Measurements from ENCODE around the gene TCF12.
"Not testable (repeated sequence)": the region's sequence is repeated elsewhere in the genome, so short reads cannot be mapped to it uniquely, and the experiment has no call there.

TCF12 gene

DNA sequence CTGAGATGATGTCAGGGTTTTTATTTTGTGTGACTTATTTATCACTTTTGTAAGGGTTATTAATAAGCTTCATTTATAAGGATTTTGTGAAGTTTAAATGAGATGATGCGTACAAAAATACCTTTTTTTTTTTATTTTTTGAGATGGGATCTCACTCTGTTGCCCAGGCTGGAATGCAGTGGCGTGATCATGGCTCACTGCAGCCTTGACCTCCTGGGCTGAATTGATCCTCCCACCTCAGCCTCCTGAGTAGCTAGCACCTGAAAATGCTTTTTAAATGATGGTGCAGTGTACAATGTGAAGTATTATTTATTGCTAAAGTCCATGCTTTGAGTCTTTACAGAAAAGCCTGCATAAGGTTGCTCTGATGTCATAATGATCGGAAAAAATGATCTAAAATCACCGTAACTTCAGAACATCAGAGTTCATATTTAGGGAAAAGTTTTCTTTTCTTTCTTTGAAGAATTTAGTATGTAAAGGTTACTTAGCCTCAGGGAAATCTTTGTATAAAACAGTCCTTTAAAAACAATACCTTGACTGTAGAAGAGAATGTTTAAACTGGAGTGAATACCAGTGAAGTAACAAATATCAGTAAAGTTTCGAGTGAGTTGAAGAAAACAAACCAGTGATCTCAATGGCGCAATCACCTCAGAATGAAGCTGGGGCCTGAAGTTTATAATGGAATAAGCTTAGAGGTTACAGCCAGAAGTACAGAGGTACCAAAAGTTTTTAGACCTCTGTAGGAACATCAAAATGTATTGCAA is 29.7 kb downstream of the TCF12 start:
- Histone ChIP-seq H3K9me3 (ENCODE audit: control insufficient read depth, low read length) (peaks cover 10% of the 10 kb centered on the region), H3K36me3 (ENCODE audit: control insufficient read depth, insufficient read depth, low read length, severe bottlenecking) (peaks cover 14% of the 10 kb centered on the region), H3K4me1 (ENCODE audit: control insufficient read depth, insufficient read depth, low read length) (peaks cover 24% of the 10 kb centered on the region), H3K4me3 (ENCODE audit: low read length) (no peak overlapping the region), H3K9ac (ENCODE audit: low read length) (no peak overlapping the region), H3K27me3 (replicated peaks; ENCODE audit: control insufficient read depth, insufficient read depth, low read length) (no peaks in the 10 kb centered on the region)
- DNase-seq (ENCODE audit: low read depth): peak; percentile 34

DNA sequence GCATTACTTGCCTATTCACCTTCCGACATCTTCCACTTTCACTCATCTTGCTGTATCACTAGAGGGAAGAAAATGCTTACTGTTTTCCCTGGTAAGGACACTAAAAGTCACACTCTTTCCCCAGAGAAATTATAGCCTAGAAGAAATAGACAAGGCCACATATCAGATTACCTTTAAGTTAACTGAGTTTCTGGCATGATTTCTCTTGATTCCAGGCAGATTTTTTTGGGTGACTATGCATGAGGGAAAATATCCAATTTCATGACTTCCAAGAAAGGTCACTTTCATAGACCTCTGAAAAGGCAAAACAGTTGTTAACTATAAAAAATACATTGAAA is 30.3 kb downstream of the TCF12 start:
- no peak overlapping the region for H3K4me3 ChIP-seq (ENCODE audit: low read length)
- peak; percentile 62 for DNase-seq (ENCODE audit: low read depth)
- H3K9ac ChIP-seq (ENCODE audit: low read length): no peak overlapping the region

DNA sequence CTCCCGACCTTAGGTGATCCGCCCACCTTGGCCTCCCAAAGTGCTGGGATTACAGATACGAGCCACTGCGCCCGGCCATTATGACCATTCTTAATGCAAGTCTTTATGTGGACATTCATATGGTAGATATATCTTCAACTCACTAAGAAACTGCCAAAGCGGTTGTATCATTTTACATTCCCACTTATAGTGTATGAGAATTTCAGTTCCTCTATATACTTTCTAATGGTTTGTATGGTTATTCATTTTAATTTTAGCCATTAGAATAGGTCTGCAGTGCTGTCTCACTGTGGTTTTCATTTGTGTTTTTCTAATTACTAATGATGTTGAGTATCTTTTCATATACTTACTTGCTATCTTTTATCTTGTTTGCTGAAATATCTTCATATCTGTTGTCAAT is 32.5 kb downstream of the TCF12 start:
- DNase-seq (ENCODE audit: low read depth): no peak
- Histone ChIP-seq H3K9ac (ENCODE audit: low read length) (no peak overlapping the region), H3K4me3 (ENCODE audit: low read length) (no peak overlapping the region), H3K36me3 (ENCODE audit: control insufficient read depth, insufficient read depth, low read length, severe bottlenecking) (peaks cover 4% of the 10 kb centered on the region), H3K27me3 (replicated peaks; ENCODE audit: control insufficient read depth, insufficient read depth, low read length) (no peaks in the 10 kb centered on the region), H3K4me1 (ENCODE audit: control insufficient read depth, insufficient read depth, low read length) (peaks cover 12% of the 10 kb centered on the region), H3K9me3 (ENCODE audit: control insufficient read depth, low read length) (peaks cover 9% of the 10 kb centered on the region)

More for the DNA sequence above, 30.3 kb downstream of the TCF12 start:
- peaks cover 10% of the 10 kb centered on the region for H3K9me3 ChIP-seq (ENCODE audit: control insufficient read depth, low read length)
- H3K27me3 ChIP-seq (replicated peaks; ENCODE audit: control insufficient read depth, insufficient read depth, low read length): no peaks in the 10 kb centered on the region
- H3K4me1 ChIP-seq (ENCODE audit: control insufficient read depth, insufficient read depth, low read length): peaks cover 18% of the 10 kb centered on the region
- peaks cover 14% of the 10 kb centered on the region for H3K36me3 ChIP-seq (ENCODE audit: control insufficient read depth, insufficient read depth, low read length, severe bottlenecking)

DNA sequence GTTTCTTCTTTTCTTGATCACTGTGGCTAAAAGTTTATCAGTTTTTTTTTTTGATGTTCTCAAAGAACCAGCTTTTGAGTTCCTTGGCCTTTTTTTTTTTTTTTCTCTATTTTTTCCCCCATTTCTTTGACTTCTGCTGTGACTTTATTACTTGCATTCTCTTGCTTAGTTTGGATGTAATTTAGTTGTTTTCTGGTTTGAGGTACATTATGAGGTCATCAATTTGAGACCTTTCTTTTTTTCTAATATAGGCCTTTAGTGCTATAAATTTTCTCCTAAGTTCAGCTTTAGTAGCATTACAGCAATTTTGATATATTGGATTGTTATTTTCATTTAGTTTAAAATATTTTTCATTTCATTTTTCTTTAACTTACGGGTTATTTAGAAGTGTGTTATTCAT is 35.3 kb downstream of the TCF12 start:
- Histone ChIP-seq H3K36me3 (ENCODE audit: control insufficient read depth, insufficient read depth, low read length, severe bottlenecking) (no peaks in the 10 kb centered on the region), H3K4me3 (ENCODE audit: low read length) (no peak overlapping the region), H3K27me3 (replicated peaks; ENCODE audit: control insufficient read depth, insufficient read depth, low read length) (no peaks in the 10 kb centered on the region), H3K9me3 (ENCODE audit: control insufficient read depth, low read length) (peaks cover 14% of the 10 kb centered on the region), H3K9ac (ENCODE audit: low read length) (no peak overlapping the region), H3K4me1 (ENCODE audit: control insufficient read depth, insufficient read depth, low read length) (peaks cover 5% of the 10 kb centered on the region)
- no peak for DNase-seq (ENCODE audit: low read depth)

DNA sequence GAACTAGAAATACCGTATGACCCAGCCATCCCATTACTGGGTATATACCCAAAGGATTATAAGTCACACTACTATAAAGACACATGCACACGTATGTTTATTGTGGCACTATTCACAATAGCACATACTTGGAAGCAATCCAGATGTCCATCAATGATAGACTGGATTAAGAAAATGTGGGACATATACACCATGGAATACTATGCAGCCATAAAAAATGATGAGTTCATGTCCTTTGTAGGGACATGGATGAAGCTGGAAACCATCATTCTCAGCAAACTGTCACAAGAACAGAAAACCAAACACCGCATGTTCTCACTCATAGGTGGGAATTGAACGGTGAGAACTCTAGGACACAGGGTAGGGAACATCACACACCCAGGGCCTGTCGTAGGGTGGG is 36.6 kb downstream of the TCF12 start:
- H3K27me3 ChIP-seq (replicated peaks; ENCODE audit: control insufficient read depth, insufficient read depth, low read length); H3K9ac ChIP-seq (ENCODE audit: low read length); DNase-seq (ENCODE audit: low read depth); H3K4me1 ChIP-seq (ENCODE audit: control insufficient read depth, insufficient read depth, low read length); H3K4me3 ChIP-seq (ENCODE audit: low read length); H3K36me3 ChIP-seq (ENCODE audit: control insufficient read depth, insufficient read depth, low read length, severe bottlenecking): not testable (repeated sequence)
- peaks cover 14% of the 10 kb centered on the region for H3K9me3 ChIP-seq (ENCODE audit: control insufficient read depth, low read length)

DNA sequence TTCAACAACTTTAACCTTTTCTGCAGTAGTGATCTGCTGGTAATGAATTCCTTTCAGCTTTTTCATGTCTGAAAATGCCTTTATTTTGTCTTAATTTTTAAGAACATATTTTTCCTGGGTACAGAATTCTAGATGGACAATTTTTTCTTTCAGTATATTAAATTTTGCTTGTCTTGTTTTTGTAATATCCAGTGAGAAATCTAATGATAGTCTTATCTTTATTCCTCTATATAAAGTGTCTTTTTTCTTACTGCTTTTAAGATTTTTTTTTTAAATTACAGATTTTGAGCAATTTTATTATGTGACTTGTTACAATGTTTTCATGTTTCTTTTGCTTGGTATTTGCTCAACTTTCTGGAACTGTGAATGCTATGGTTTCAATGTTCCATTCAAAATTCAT is 38.1 kb downstream of the TCF12 start:
- Histone ChIP-seq H3K4me3 (ENCODE audit: low read length) (no peak overlapping the region), H3K27me3 (replicated peaks; ENCODE audit: control insufficient read depth, insufficient read depth, low read length) (no peaks in the 10 kb centered on the region), H3K9ac (ENCODE audit: low read length) (no peak overlapping the region), H3K4me1 (ENCODE audit: control insufficient read depth, insufficient read depth, low read length) (no peaks in the 10 kb centered on the region), H3K9me3 (ENCODE audit: control insufficient read depth, low read length) (peaks cover 14% of the 10 kb centered on the region), H3K36me3 (ENCODE audit: control insufficient read depth, insufficient read depth, low read length, severe bottlenecking) (no peaks in the 10 kb centered on the region)
- no peak for DNase-seq (ENCODE audit: low read depth)

DNA sequence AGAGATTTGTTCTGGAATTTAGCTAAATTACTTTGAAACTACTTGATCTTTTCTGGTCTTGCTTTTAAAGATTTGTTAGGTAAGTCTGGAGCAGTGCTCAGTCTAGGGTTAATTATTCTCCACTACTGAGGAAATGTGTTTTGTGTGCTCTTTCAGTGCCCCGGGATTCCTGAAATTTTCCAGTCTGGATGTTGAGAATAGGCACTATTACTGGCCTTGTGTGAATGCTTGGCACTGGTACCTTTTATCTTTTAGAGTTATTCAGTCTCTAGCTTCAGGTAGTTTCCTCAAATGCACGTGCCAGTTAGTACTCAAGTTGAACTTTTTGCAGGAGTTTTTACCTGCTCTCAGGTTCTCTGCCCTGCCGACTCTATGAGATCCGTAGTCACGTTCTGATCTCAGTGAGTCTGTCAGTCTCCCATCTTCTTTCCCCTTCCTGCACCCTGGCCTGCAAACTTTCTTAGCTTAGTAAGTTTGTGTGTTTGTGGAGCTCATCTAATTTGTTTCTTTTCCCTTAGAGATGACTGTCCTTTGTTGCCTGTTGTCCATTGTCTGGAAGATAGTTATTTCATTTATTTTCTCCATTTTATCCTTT is 39.5 kb downstream of the TCF12 start:
- peaks cover under 1% of the 10 kb centered on the region for H3K4me1 ChIP-seq (ENCODE audit: control insufficient read depth, insufficient read depth, low read length)
- H3K9ac ChIP-seq (ENCODE audit: low read length): no peak overlapping the region
- no peaks in the 10 kb centered on the region for H3K27me3 ChIP-seq (replicated peaks; ENCODE audit: control insufficient read depth, insufficient read depth, low read length)
- H3K4me3 ChIP-seq (ENCODE audit: low read length): no peak overlapping the region
- peaks cover 14% of the 10 kb centered on the region for H3K9me3 ChIP-seq (ENCODE audit: control insufficient read depth, low read length)
- no peaks in the 10 kb centered on the region for H3K36me3 ChIP-seq (ENCODE audit: control insufficient read depth, insufficient read depth, low read length, severe bottlenecking)
- no peak for DNase-seq (ENCODE audit: low read depth)

DNA sequence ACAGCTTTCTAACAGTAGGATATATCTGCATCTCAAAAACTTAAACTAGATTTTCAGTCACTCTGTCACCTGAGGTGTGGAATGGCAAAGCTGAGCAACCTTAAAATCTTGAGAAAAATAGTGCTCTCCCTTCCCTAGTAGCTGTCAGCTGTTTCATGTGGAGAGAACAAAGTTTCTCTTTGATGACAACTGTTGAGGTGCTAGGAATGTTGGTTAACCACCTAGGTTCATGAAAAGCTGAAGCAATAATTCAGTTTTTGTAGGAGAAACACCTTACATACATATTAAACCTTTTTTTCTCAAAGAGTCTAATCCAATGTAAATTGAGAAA is 40.8 kb downstream of the TCF12 start:
- DNase-seq (ENCODE audit: low read depth): no peak
- Histone ChIP-seq H3K9ac (ENCODE audit: low read length) (no peak overlapping the region), H3K4me1 (ENCODE audit: control insufficient read depth, insufficient read depth, low read length) (peaks cover 14% of the 10 kb centered on the region), H3K27me3 (replicated peaks; ENCODE audit: control insufficient read depth, insufficient read depth, low read length) (no peaks in the 10 kb centered on the region), H3K9me3 (ENCODE audit: control insufficient read depth, low read length) (peaks cover 14% of the 10 kb centered on the region), H3K4me3 (ENCODE audit: low read length) (no peak overlapping the region), H3K36me3 (ENCODE audit: control insufficient read depth, insufficient read depth, low read length, severe bottlenecking) (no peaks in the 10 kb centered on the region)

DNA sequence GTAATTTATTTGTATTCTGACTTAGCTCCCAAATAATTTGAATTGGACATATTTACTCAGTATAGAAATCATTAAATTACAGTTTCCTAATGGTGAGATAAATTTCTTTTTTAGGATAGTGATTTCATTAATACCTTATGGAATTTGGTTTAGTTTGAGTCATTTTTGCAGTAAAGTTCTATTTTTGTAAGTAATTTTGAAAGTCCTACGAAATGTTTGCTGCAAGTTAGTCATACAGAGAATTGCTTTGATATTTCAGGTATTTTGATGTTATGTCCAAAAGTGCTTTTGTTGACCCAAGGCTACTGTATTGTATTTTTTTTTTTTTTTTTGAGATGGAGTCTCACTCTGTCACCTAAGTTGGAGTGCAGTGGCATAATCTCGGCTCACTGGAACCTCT is 41.7 kb downstream of the TCF12 start:
- H3K4me3 ChIP-seq (ENCODE audit: low read length): no peak overlapping the region
- no peak for DNase-seq (ENCODE audit: low read depth)
- peaks cover 22% of the 10 kb centered on the region for H3K4me1 ChIP-seq (ENCODE audit: control insufficient read depth, insufficient read depth, low read length)
- H3K9me3 ChIP-seq (ENCODE audit: control insufficient read depth, low read length): peaks cover 14% of the 10 kb centered on the region
- H3K9ac ChIP-seq (ENCODE audit: low read length): no peak overlapping the region
- H3K36me3 ChIP-seq (ENCODE audit: control insufficient read depth, insufficient read depth, low read length, severe bottlenecking): no peaks in the 10 kb centered on the region
- H3K27me3 ChIP-seq (replicated peaks; ENCODE audit: control insufficient read depth, insufficient read depth, low read length): no peaks in the 10 kb centered on the region

DNA sequence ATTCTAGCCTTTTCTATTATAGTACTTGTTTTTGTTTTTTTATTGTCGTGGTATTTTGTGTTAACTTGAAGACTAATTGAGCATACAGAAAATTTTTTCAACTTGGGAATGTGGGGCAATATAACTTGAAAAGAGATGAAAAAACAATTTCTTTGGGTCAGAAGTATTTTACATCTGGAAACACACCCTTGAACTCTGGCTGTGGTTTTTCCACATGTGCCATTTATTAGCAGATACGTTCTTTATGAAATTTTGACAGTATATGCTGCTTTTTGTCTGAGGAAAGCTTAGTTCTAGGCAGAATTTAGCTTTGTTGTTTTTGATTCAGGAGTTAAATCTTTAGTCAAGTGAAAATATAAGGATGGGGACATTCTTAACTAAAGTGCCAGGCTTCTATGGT is 44.7 kb downstream of the TCF12 start:
- no peak overlapping the region for H3K4me3 ChIP-seq (ENCODE audit: low read length)
- no peaks in the 10 kb centered on the region for H3K27me3 ChIP-seq (replicated peaks; ENCODE audit: control insufficient read depth, insufficient read depth, low read length)
- no peak overlapping the region for H3K9ac ChIP-seq (ENCODE audit: low read length)
- peak; percentile 63 for DNase-seq (ENCODE audit: low read depth)
- H3K4me1 ChIP-seq (ENCODE audit: control insufficient read depth, insufficient read depth, low read length): peaks cover 22% of the 10 kb centered on the region
- H3K36me3 ChIP-seq (ENCODE audit: control insufficient read depth, insufficient read depth, low read length, severe bottlenecking): no peaks in the 10 kb centered on the region
- no peaks in the 10 kb centered on the region for H3K9me3 ChIP-seq (ENCODE audit: control insufficient read depth, low read length)

DNA sequence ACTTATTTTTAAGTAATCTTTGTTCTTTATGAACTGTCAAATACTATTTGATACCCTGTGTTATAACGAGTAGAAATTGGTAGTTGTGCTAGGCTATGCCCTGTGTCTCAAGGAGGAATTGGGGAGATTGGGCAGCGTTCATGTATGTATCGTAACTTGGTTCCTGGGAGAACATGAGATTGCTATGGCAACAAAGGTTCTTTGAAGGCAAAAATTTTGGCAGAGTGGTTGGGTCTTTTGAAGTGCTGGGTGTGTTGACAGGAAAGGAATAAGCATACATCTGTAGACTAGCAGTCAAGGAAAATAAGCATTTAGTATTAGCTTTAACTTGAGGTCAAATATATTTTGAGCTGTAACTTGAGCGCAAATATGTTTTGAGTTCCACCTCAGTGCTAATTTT is 45.3 kb downstream of the TCF12 start:
- Histone ChIP-seq H3K27me3 (replicated peaks; ENCODE audit: control insufficient read depth, insufficient read depth, low read length) (no peaks in the 10 kb centered on the region), H3K9ac (ENCODE audit: low read length) (no peak overlapping the region), H3K4me3 (ENCODE audit: low read length) (no peak overlapping the region), H3K4me1 (ENCODE audit: control insufficient read depth, insufficient read depth, low read length) (peaks cover 22% of the 10 kb centered on the region), H3K36me3 (ENCODE audit: control insufficient read depth, insufficient read depth, low read length, severe bottlenecking) (no peaks in the 10 kb centered on the region), H3K9me3 (ENCODE audit: control insufficient read depth, low read length) (no peaks in the 10 kb centered on the region)
- DNase-seq (ENCODE audit: low read depth): no peak

DNA sequence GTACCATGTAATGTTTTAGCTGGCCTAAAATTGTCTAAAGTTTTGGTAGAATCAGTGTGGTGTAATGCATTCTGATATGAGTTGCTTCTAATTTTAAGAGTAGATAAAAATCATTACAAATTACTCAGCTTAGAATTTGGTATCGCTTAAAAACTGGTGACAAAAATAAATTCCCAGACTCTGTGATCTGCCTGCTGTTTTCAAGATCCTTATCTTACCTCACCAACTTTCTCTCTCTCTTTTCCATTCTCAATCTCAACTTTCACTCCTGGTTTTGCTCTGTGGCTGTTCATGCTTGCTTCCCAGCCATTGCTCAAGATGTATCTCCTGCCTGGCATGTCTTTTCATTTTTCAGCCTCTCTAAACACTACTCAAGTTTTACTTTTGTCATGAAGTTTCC is 45.7 kb downstream of the TCF12 start:
- Histone ChIP-seq H3K36me3 (ENCODE audit: control insufficient read depth, insufficient read depth, low read length, severe bottlenecking) (no peaks in the 10 kb centered on the region), H3K9ac (ENCODE audit: low read length) (no peak overlapping the region), H3K27me3 (replicated peaks; ENCODE audit: control insufficient read depth, insufficient read depth, low read length) (no peaks in the 10 kb centered on the region), H3K4me1 (ENCODE audit: control insufficient read depth, insufficient read depth, low read length) (peaks cover 22% of the 10 kb centered on the region), H3K9me3 (ENCODE audit: control insufficient read depth, low read length) (no peaks in the 10 kb centered on the region), H3K4me3 (ENCODE audit: low read length) (no peak overlapping the region)
- DNase-seq (ENCODE audit: low read depth): peak; percentile 68
